ENCODE results near the gene CPEB2.

Gene CPEB2

GRCh38 chr4:15001869-15002658, at the start of gene CPEB2:
TSS of gene CPEB2 (plus strand) at chr4:15002481. CDS start at chr4:15002674, 193 bp downstream.
- peak; percentile 66 to 85 for DNase-seq

- no peak for DNase-seq
Measured at GRCh38 chr4:14958436-14958835, 43.8 kb upstream of the CPEB2 start.

GRCh38 chr4:14961292-14961691, 41.0 kb upstream of the CPEB2 start:
- DNase-seq, result no peak

GRCh38 chr4:14965071-14965470, 37.2 kb upstream of the CPEB2 start:
- no peak for DNase-seq

GRCh38 chr4:14967982-14968381, 34.3 kb upstream of the CPEB2 start:
- no peak for DNase-seq

- no peak for DNase-seq
Measured at GRCh38 chr4:14977830-14978229, 24.5 kb upstream of the CPEB2 start.

- DNase-seq, result no peak
Measured at GRCh38 chr4:14984448-14984847, 17.8 kb upstream of the CPEB2 start.

GRCh38 chr4:14985161-14985560, 17.1 kb upstream of the CPEB2 start:
- no peak for DNase-seq

GRCh38 chr4:14985843-14986242, 16.4 kb upstream of the CPEB2 start:
- no peak for DNase-seq

- DNase-seq, result no peak
Measured at GRCh38 chr4:14987054-14987453, 15.2 kb upstream of the CPEB2 start.

- DNase-seq, result no peak
Measured at GRCh38 chr4:14990484-14990883, 11.8 kb upstream of the CPEB2 start.

- no peak for DNase-seq
Measured at GRCh38 chr4:14994242-14994641, 8.0 kb upstream of the CPEB2 start.

GRCh38 chr4:15001248-15001868, 923 bp upstream of the CPEB2 start:
- DNase-seq, result peak; percentile 0 to 5

- DNase-seq, result peak in 1 of 2 experiments; percentile 18
Measured at GRCh38 chr4:15002659-15003400, 549 bp downstream of the CPEB2 start.

GRCh38 chr4:15003401-15003890, 1.2 kb downstream of the CPEB2 start:
- peak in 1 of 2 experiments; percentile 2 for DNase-seq

- peak in 1 of 2 experiments; percentile 3 for DNase-seq
Measured at GRCh38 chr4:15003891-15004738, 1.8 kb downstream of the CPEB2 start.

GRCh38 chr4:15004739-15005301, 2.5 kb downstream of the CPEB2 start:
- peak; percentile 0 to 5 for DNase-seq

- no peak for DNase-seq
Measured at GRCh38 chr4:15005474-15006115, 3.3 kb downstream of the CPEB2 start.

GRCh38 chr4:15006416-15007024, 4.2 kb downstream of the CPEB2 start:
- DNase-seq, result no peak

- no peak for DNase-seq
Measured at GRCh38 chr4:15007201-15007600, 4.9 kb downstream of the CPEB2 start.

GRCh38 chr4:15010038-15010585, 7.8 kb downstream of the CPEB2 start:
- no peak for DNase-seq

Data from SHP77 (cell line).